ENCODE results near the gene ADAM10. TPM values are rescaled to one million over a fixed set of nuclear protein-coding genes. Genes with fewer than 3 reads are reported as not detected.

ADAM10 gene
- total RNA-seq, 1 donor from 2014 or later, result 287 TPM

- Mint-ChIP-seq H3K36me3 (ENCODE audit: low read depth, unreplicated experiment) (peaks cover 12% of the 10 kb centered on the region), H3K4me3 (ENCODE audit: unreplicated experiment) (no peak overlapping the region), H3K27ac (ENCODE audit: unreplicated experiment) (no peak overlapping the region), H3K4me1 (ENCODE audit: unreplicated experiment) (no peaks in the 10 kb centered on the region), H3K27me3 (ENCODE audit: unreplicated experiment) (peaks cover 2% of the 10 kb centered on the region), H3K9me3 (ENCODE audit: unreplicated experiment) (no peaks in the 10 kb centered on the region)
- TF ChIP-seq CTCF (IDR thresholded peaks at IDR 0.05; ENCODE audit: unreplicated experiment), result no peak
- no peak for DNase-seq (ENCODE audit: low spot score)
Observed at GRCh38 chr15:58597943-58598828, 151.3 kb downstream of the ADAM10 start.

GRCh38 chr15:58595516-58596263 is 153.8 kb downstream of the ADAM10 start:
- H3K9me3 Mint-ChIP-seq (ENCODE audit: unreplicated experiment), result no peaks in the 10 kb centered on the region
- H3K4me3 Mint-ChIP-seq (ENCODE audit: unreplicated experiment), result no peak overlapping the region
- H3K27me3 Mint-ChIP-seq (ENCODE audit: unreplicated experiment), result peaks cover 2% of the 10 kb centered on the region
- H3K4me1 Mint-ChIP-seq (ENCODE audit: unreplicated experiment), result no peaks in the 10 kb centered on the region
- DNase-seq (ENCODE audit: low spot score), result no peak
- H3K36me3 Mint-ChIP-seq (ENCODE audit: low read depth, unreplicated experiment), result peaks cover 7% of the 10 kb centered on the region
- TF ChIP-seq CTCF (IDR thresholded peaks at IDR 0.05; ENCODE audit: unreplicated experiment), result no peak
- H3K27ac Mint-ChIP-seq (ENCODE audit: unreplicated experiment), result no peak overlapping the region

- peaks cover 4% of the 10 kb centered on the region for H3K4me1 Mint-ChIP-seq (ENCODE audit: unreplicated experiment)
- no peak overlapping the region for H3K4me3 Mint-ChIP-seq (ENCODE audit: unreplicated experiment)
- no peak for DNase-seq (ENCODE audit: low spot score)
- no peak overlapping the region for H3K27ac Mint-ChIP-seq (ENCODE audit: unreplicated experiment)
- TF ChIP-seq CTCF (IDR thresholded peaks at IDR 0.05; ENCODE audit: unreplicated experiment), result no peak
- no peaks in the 10 kb centered on the region for H3K9me3 Mint-ChIP-seq (ENCODE audit: unreplicated experiment)
- H3K27me3 Mint-ChIP-seq (ENCODE audit: unreplicated experiment), result peaks cover 2% of the 10 kb centered on the region
- peaks cover 4% of the 10 kb centered on the region for H3K36me3 Mint-ChIP-seq (ENCODE audit: low read depth, unreplicated experiment)
Observed at GRCh38 chr15:58594898-58595297, 154.6 kb downstream of the ADAM10 start.

- Mint-ChIP-seq H3K9me3 (ENCODE audit: unreplicated experiment) (no peaks in the 10 kb centered on the region), H3K36me3 (ENCODE audit: low read depth, unreplicated experiment) (peaks cover 4% of the 10 kb centered on the region), H3K4me3 (ENCODE audit: unreplicated experiment) (no peak overlapping the region), H3K4me1 (ENCODE audit: unreplicated experiment) (peaks cover 11% of the 10 kb centered on the region), H3K27me3 (ENCODE audit: unreplicated experiment) (peaks cover 2% of the 10 kb centered on the region), H3K27ac (ENCODE audit: unreplicated experiment) (no peak overlapping the region)
- TF ChIP-seq CTCF (IDR thresholded peaks at IDR 0.05; ENCODE audit: unreplicated experiment), result no peak
- DNase-seq (ENCODE audit: low spot score), result no peak
Observed at GRCh38 chr15:58593870-58594269, 155.6 kb downstream of the ADAM10 start.

GRCh38 chr15:58590926-58591325 is 158.6 kb downstream of the ADAM10 start:
- Mint-ChIP-seq H3K27me3 (ENCODE audit: unreplicated experiment) (no peaks in the 10 kb centered on the region), H3K9me3 (ENCODE audit: unreplicated experiment) (no peaks in the 10 kb centered on the region), H3K27ac (ENCODE audit: unreplicated experiment) (no peak overlapping the region), H3K4me3 (ENCODE audit: unreplicated experiment) (no peak overlapping the region), H3K36me3 (ENCODE audit: low read depth, unreplicated experiment) (peaks cover 4% of the 10 kb centered on the region), H3K4me1 (ENCODE audit: unreplicated experiment) (peaks cover 11% of the 10 kb centered on the region)
- no peak for TF ChIP-seq CTCF (IDR thresholded peaks at IDR 0.05; ENCODE audit: unreplicated experiment)
- DNase-seq (ENCODE audit: low spot score), result no peak

Data from endothelial cell (in vitro differentiated cells).